ENCODE data around the gene MSL2.

DNA sequence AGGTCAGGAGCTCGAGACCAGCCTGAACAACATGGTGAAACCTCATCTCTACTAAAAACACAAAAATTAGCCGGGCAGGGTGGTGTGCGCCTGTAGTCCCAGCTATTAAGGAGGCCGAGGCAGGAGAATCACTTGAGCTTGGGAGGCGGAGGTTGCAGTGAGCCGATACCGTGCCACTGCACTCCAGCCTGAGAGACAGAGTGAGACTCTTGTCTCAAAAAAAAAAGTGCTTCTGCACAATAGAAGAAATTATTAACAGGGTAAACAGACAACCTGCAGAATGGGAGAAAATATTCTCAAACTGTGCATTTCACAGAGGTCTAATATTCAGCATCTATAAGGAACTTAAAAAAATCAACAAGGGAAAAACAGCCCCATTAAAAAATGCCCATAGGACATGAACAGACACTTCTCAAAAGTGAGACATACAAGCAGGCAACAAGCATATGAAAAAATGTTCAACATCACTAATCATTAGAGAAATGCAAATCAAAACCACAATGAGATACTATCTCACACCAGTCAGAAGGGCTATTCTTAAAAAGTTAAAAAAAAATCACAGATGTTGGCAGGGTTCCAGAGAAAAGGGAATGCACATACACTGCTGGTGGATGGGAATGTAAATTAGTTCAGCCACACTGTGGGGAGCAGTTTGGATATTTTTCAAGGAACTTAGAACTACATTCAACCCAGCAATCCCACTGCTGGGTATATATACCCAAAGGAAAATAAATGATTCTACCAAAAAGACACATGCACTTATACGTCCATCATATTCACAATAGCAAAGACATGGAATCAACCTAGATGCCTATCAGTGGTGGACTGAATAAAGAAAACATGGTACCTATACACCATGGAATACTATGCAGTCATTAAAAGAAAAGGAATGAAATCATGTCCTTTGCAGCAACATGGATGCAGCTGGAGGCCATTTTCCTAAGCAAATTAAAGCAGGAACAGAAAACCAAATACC, 75.5 kb downstream of the MSL2 start:
- TF ChIP-seq, protein P1, sequence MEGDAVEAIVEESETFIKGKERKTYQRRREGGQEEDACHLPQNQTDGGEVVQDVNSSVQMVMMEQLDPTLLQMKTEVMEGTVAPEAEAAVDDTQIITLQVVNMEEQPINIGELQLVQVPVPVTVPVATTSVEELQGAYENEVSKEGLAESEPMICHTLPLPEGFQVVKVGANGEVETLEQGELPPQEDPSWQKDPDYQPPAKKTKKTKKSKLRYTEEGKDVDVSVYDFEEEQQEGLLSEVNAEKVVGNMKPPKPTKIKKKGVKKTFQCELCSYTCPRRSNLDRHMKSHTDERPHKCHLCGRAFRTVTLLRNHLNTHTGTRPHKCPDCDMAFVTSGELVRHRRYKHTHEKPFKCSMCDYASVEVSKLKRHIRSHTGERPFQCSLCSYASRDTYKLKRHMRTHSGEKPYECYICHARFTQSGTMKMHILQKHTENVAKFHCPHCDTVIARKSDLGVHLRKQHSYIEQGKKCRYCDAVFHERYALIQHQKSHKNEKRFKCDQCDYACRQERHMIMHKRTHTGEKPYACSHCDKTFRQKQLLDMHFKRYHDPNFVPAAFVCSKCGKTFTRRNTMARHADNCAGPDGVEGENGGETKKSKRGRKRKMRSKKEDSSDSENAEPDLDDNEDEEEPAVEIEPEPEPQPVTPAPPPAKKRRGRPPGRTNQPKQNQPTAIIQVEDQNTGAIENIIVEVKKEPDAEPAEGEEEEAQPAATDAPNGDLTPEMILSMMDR (conservative IDR thresholded peaks at IDR 0.05 in 1 of 2, IDR thresholded peaks at IDR 0.05 in 1 of 2; ENCODE audit: extremely low read depth in 1 of 2, insufficient read depth in 1 of 2, low read depth in 1 of 2, low read length in 2 of 2): no peak
- no peak for TF ChIP-seq EZH2 (IDR thresholded peaks at IDR 0.05; ENCODE audit: borderline replicate concordance, low read length)
